GM23338 (cell line): ENCODE measurements around the gene TXN. TPM values are rescaled to one million over a fixed set of nuclear protein-coding genes. Genes with fewer than 3 reads are reported as not detected.

ENCODE experiments used
- ATAC-seq: fragments of 200-7000 bp; cut with Tn5 transposase; 3 replicates; pipeline ENCODE4 v1.9.1; 2020
- DNase-seq: peaks from one replicate; pipeline ENCODE4 v3.0.0-alpha.2; 2015; ENCODE audit warnings: low spot score
- H2AFZ ChIP-seq: fragments of 200-600 bp; sonication (generic); 2 replicates; pipeline ENCODE4 v1.8.0; 2016; ENCODE audit warnings: antibody characterized with exemption, mild to moderate bottlenecking, moderate library complexity
- H3F3A ChIP-seq: fragments of 200-600 bp; sonication (generic); replicated peaks from 2 replicates; pipeline ENCODE4 v1.8.0; 2017; ENCODE audit warnings: antibody characterized with exemption, mixed run types, low read depth
- H3K27ac ChIP-seq: fragments of 200-600 bp; sonication (generic); 2 replicates; pipeline ENCODE4 v1.6.1; 2016; ENCODE audit warnings: low read depth
- H3K27me3 ChIP-seq: fragments of 200-600 bp; sonication (generic); 2 replicates; pipeline ENCODE4 v1.8.0; 2016; ENCODE audit warnings: mild to moderate bottlenecking, mixed run types, moderate library complexity; ENCODE audit not compliant: insufficient read depth
- H3K36me3 ChIP-seq: fragments of 200-600 bp; sonication (generic); 2 replicates; pipeline ENCODE4 v1.8.0; 2016; ENCODE audit warnings: mild to moderate bottlenecking; ENCODE audit not compliant: insufficient read depth
- H3K4me1 ChIP-seq: fragments of 200-600 bp; sonication (generic); 2 replicates; pipeline ENCODE4 v1.8.0; 2016; ENCODE audit warnings: mild to moderate bottlenecking, moderate library complexity; ENCODE audit not compliant: insufficient read depth
- H3K4me2 ChIP-seq: fragments of 200-600 bp; sonication (generic); 2 replicates; pipeline ENCODE4 v1.7.1; 2017; ENCODE audit warnings: mixed run types
- H3K4me3 ChIP-seq: fragments of 200-600 bp; sonication (generic); 2 replicates; pipeline ENCODE4 v1.6.1; 2016; ENCODE audit warnings: mixed run types
- H3K79me2 ChIP-seq: fragments of 200-600 bp; sonication (generic); replicated peaks from 2 replicates; pipeline ENCODE4 v1.8.0; 2017; ENCODE audit warnings: mild to moderate bottlenecking; ENCODE audit not compliant: insufficient read depth
- H3K9me2 ChIP-seq: fragments of 200-600 bp; sonication (generic); 2 replicates; pipeline ENCODE4 v1.8.0; 2017; ENCODE audit not compliant: insufficient read depth
- H4K20me1 ChIP-seq: fragments of 200-600 bp; sonication (generic); replicated peaks from 2 replicates; pipeline ENCODE4 v1.8.0; 2017; ENCODE audit warnings: mild to moderate bottlenecking; ENCODE audit not compliant: insufficient read depth
- H3K27ac Mint-ChIP-seq: 2 replicates; pipeline ENCODE4 v1.8.0; 2020; ENCODE audit warnings: inconsistent platforms, mild to moderate bottlenecking, moderate library complexity, mixed read lengths
- H3K27me3 Mint-ChIP-seq: 3 replicates; pipeline ENCODE4 v1.8.0; 2022; ENCODE audit warnings: low read depth, mild to moderate bottlenecking, moderate library complexity, mixed read lengths, inconsistent platforms; ENCODE audit not compliant: insufficient read depth, poor library complexity
- H3K36me3 Mint-ChIP-seq: 3 replicates; pipeline ENCODE4 v1.8.0; 2021; ENCODE audit warnings: low read depth, mild to moderate bottlenecking, inconsistent platforms, moderate library complexity, mixed read lengths
- H3K4me1 Mint-ChIP-seq: 3 replicates; pipeline ENCODE4 v1.8.0; 2020; ENCODE audit warnings: mild to moderate bottlenecking, inconsistent platforms, mixed read lengths
- H3K4me3 Mint-ChIP-seq: 3 replicates; pipeline ENCODE4 v1.8.0; 2021; ENCODE audit warnings: moderate library complexity, mild to moderate bottlenecking, inconsistent platforms, mixed read lengths
- H3K9me3 Mint-ChIP-seq: 3 replicates; pipeline ENCODE4 v1.8.0; 2020; ENCODE audit warnings: moderate library complexity, mild to moderate bottlenecking, inconsistent platforms, mixed read lengths
- CREB1 ChIP-seq: fragments of 250-450 bp; sonication (Bioruptor Pico); IDR thresholded peaks from 2 replicates; pipeline ENCODE4 v1.5.0; 2020; ENCODE audit warnings: low read depth, mild to moderate bottlenecking, moderate library complexity
- EZH2 ChIP-seq: fragments of 200-600 bp; sonication (generic); IDR thresholded peaks from one replicate; pipeline ENCODE4 v1.8.0; 2017; ENCODE audit warnings: antibody characterized with exemption, mild to moderate bottlenecking, low read depth; ENCODE audit not compliant: unreplicated experiment
- JUNB ChIP-seq: IDR thresholded peaks from one replicate; pipeline ENCODE4 v1.6.1; 2016; ENCODE audit warnings: antibody characterized with exemption; ENCODE audit not compliant: unreplicated experiment
- NANOG ChIP-seq: IDR thresholded peaks from 2 replicates; pipeline ENCODE4 v1.6.1; 2016; ENCODE audit warnings: antibody characterized with exemption, borderline replicate concordance
- STAT1 ChIP-seq: IDR thresholded peaks from one replicate; pipeline ENCODE4 v1.6.1; 2016; ENCODE audit warnings: antibody characterized with exemption; ENCODE audit not compliant: unreplicated experiment
- ZNF114 ChIP-seq: fragments of 250-450 bp; sonication (Bioruptor Pico); IDR thresholded peaks from 2 replicates; pipeline ENCODE4 v1.5.0; 2020; ENCODE audit warnings: mild to moderate bottlenecking, moderate library complexity
- polyA plus RNA-seq: library from polyadenylated mRNA; unstranded; fragments of >200 nt; fragmentation: Nextera tagmentation; extraction: Ambion mirVana; gene quantifications from 2 replicates; pipeline ENCODE4 v1.2.1, GENCODE V29; 2016
- total RNA-seq: library from RNA; depleted of rRNA; stranded (reverse); fragments of >200 nt; shearing (Covaris generic); gene quantifications from 2 replicates; pipeline ENCODE4 v1.2.3, GENCODE V29; 2014
- TF ChIP-seq, protein P1 (sequence below): IDR thresholded peaks from one replicate; pipeline ENCODE4 v1.6.1; 2018; ENCODE audit warnings: antibody characterized with exemption; ENCODE audit not compliant: unreplicated experiment
- TF ChIP-seq, protein P2 (sequence below), 2 experiments: fragments of 200-600 bp in 1 of 2; sonication (generic) in 1 of 2; conservative IDR thresholded peaks; 2 replicates each; pipeline versions ENCODE4 v1.5.1 to v1.6.1; 2016 to 2017; ENCODE audit warnings: antibody characterized with exemption in 2 of 2, low read depth in 2 of 2, mild to moderate bottlenecking in 2 of 2, moderate library complexity in 1 of 2
- TF ChIP-seq, protein P3 (sequence below): IDR thresholded peaks from 2 replicates; pipeline ENCODE4 v1.6.1; 2016; ENCODE audit warnings: antibody characterized with exemption
- TF ChIP-seq, protein P4 (sequence below): fragments of 250-450 bp; sonication (Bioruptor Pico); IDR thresholded peaks from 2 replicates; pipeline ENCODE4 v1.5.0; 2020; ENCODE audit warnings: mild to moderate bottlenecking, moderate library complexity

TXN gene
- total and polyA plus RNA-seq, 2 experiments from 2014 or later = 177 to 1,031 TPM

DNA sequence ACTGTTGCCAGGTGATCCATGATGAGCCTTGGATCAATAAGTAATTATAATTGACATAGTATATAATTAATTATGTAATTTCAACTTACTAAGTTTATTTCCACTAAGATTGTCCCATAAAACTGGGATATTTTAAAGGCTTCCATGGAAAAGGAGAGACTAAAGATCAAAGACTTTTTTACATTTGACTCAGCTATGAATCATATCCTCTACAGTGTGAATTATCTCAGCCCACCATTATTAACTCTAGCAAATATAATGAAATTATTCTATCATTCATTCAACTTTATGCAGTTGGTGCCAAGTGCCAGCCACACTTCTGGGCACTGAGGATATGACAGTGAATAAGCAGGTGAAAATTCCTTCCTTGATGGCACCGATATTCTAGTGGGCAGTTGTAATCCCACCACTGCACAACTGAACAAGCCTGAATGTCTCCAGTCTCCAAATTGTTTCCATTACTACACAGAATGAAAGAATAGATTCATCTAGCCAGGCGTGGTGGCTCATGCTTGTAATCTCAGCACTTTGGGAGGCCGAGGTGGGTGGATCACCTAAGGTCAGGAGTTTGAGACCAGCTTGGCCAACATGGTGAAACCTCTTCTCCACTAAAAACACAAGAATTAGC is 21.9 kb upstream of the TXN start (continued):
- TF ChIP-seq, protein P1, sequence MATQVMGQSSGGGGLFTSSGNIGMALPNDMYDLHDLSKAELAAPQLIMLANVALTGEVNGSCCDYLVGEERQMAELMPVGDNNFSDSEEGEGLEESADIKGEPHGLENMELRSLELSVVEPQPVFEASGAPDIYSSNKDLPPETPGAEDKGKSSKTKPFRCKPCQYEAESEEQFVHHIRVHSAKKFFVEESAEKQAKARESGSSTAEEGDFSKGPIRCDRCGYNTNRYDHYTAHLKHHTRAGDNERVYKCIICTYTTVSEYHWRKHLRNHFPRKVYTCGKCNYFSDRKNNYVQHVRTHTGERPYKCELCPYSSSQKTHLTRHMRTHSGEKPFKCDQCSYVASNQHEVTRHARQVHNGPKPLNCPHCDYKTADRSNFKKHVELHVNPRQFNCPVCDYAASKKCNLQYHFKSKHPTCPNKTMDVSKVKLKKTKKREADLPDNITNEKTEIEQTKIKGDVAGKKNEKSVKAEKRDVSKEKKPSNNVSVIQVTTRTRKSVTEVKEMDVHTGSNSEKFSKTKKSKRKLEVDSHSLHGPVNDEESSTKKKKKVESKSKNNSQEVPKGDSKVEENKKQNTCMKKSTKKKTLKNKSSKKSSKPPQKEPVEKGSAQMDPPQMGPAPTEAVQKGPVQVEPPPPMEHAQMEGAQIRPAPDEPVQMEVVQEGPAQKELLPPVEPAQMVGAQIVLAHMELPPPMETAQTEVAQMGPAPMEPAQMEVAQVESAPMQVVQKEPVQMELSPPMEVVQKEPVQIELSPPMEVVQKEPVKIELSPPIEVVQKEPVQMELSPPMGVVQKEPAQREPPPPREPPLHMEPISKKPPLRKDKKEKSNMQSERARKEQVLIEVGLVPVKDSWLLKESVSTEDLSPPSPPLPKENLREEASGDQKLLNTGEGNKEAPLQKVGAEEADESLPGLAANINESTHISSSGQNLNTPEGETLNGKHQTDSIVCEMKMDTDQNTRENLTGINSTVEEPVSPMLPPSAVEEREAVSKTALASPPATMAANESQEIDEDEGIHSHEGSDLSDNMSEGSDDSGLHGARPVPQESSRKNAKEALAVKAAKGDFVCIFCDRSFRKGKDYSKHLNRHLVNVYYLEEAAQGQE = no peak
- TF ChIP-seq, protein P2, sequence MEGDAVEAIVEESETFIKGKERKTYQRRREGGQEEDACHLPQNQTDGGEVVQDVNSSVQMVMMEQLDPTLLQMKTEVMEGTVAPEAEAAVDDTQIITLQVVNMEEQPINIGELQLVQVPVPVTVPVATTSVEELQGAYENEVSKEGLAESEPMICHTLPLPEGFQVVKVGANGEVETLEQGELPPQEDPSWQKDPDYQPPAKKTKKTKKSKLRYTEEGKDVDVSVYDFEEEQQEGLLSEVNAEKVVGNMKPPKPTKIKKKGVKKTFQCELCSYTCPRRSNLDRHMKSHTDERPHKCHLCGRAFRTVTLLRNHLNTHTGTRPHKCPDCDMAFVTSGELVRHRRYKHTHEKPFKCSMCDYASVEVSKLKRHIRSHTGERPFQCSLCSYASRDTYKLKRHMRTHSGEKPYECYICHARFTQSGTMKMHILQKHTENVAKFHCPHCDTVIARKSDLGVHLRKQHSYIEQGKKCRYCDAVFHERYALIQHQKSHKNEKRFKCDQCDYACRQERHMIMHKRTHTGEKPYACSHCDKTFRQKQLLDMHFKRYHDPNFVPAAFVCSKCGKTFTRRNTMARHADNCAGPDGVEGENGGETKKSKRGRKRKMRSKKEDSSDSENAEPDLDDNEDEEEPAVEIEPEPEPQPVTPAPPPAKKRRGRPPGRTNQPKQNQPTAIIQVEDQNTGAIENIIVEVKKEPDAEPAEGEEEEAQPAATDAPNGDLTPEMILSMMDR (conservative IDR thresholded peaks at IDR 0.05; ENCODE audit: low read depth in 2 of 2) = no peak
- TF ChIP-seq JUNB (no peak), CREB1 (no peak), STAT1 (no peak), EZH2 (no peak), ZNF114 (CRISPR knock-in tag) (no peak)
- TF ChIP-seq, protein P3, sequence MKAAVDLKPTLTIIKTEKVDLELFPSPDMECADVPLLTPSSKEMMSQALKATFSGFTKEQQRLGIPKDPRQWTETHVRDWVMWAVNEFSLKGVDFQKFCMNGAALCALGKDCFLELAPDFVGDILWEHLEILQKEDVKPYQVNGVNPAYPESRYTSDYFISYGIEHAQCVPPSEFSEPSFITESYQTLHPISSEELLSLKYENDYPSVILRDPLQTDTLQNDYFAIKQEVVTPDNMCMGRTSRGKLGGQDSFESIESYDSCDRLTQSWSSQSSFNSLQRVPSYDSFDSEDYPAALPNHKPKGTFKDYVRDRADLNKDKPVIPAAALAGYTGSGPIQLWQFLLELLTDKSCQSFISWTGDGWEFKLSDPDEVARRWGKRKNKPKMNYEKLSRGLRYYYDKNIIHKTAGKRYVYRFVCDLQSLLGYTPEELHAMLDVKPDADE = no peak

DNA sequence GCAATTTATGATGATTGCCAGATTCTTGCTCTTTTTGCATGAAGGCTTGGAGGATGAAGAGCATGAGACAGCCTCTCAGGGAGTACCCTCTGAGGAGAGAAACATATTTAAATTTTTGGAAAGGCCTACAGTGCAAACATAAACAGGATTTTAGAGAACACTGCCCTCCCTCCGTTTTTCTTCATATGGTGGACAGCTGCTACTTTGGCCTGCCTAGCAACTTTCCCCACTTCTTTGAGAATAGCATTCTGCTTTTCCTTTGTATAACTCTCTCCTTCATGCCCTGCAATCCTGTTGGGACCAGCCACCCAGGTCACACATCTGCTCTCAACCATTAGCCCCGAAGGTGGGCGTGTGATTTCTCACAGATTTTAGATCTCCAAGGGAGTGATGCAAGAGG is 20.5 kb upstream of the TXN start:
- no peak overlapping the region for H3K4me2 ChIP-seq
- H3K36me3 Mint-ChIP-seq = no peaks in the 10 kb centered on the region
- H2AFZ ChIP-seq = no peak overlapping the region; the same call in 1 of the 2 replicates
- H3K79me2 ChIP-seq = no peaks in the 10 kb centered on the region
- H3K27me3 ChIP-seq = no peaks in the 10 kb centered on the region
- no peak overlapping the region for H3K4me3 ChIP-seq
- no peak overlapping the region for H3K27ac ChIP-seq
- H3K27me3 Mint-ChIP-seq = no peaks in the 10 kb centered on the region
- H3K36me3 ChIP-seq = no peaks in the 10 kb centered on the region
- no peaks in the 10 kb centered on the region for H3K4me1 Mint-ChIP-seq
- H3F3A ChIP-seq = no peaks in the 10 kb centered on the region
- H3K4me3 Mint-ChIP-seq = no peak overlapping the region
- H3K9me3 Mint-ChIP-seq = no peaks in the 10 kb centered on the region
- ATAC-seq (no peak), DNase-seq (no peak)
- H3K9me2 ChIP-seq = no peaks in the 10 kb centered on the region
- H4K20me1 ChIP-seq = no peaks in the 10 kb centered on the region
- H3K27ac Mint-ChIP-seq = peak overlapping the region; percentile 26; the same call in 1 of the 2 replicates
- H3K4me1 ChIP-seq = no peaks in the 10 kb centered on the region
- TF ChIP-seq NANOG (no peak), CREB1 (no peak)
- TF ChIP-seq, protein P4, sequence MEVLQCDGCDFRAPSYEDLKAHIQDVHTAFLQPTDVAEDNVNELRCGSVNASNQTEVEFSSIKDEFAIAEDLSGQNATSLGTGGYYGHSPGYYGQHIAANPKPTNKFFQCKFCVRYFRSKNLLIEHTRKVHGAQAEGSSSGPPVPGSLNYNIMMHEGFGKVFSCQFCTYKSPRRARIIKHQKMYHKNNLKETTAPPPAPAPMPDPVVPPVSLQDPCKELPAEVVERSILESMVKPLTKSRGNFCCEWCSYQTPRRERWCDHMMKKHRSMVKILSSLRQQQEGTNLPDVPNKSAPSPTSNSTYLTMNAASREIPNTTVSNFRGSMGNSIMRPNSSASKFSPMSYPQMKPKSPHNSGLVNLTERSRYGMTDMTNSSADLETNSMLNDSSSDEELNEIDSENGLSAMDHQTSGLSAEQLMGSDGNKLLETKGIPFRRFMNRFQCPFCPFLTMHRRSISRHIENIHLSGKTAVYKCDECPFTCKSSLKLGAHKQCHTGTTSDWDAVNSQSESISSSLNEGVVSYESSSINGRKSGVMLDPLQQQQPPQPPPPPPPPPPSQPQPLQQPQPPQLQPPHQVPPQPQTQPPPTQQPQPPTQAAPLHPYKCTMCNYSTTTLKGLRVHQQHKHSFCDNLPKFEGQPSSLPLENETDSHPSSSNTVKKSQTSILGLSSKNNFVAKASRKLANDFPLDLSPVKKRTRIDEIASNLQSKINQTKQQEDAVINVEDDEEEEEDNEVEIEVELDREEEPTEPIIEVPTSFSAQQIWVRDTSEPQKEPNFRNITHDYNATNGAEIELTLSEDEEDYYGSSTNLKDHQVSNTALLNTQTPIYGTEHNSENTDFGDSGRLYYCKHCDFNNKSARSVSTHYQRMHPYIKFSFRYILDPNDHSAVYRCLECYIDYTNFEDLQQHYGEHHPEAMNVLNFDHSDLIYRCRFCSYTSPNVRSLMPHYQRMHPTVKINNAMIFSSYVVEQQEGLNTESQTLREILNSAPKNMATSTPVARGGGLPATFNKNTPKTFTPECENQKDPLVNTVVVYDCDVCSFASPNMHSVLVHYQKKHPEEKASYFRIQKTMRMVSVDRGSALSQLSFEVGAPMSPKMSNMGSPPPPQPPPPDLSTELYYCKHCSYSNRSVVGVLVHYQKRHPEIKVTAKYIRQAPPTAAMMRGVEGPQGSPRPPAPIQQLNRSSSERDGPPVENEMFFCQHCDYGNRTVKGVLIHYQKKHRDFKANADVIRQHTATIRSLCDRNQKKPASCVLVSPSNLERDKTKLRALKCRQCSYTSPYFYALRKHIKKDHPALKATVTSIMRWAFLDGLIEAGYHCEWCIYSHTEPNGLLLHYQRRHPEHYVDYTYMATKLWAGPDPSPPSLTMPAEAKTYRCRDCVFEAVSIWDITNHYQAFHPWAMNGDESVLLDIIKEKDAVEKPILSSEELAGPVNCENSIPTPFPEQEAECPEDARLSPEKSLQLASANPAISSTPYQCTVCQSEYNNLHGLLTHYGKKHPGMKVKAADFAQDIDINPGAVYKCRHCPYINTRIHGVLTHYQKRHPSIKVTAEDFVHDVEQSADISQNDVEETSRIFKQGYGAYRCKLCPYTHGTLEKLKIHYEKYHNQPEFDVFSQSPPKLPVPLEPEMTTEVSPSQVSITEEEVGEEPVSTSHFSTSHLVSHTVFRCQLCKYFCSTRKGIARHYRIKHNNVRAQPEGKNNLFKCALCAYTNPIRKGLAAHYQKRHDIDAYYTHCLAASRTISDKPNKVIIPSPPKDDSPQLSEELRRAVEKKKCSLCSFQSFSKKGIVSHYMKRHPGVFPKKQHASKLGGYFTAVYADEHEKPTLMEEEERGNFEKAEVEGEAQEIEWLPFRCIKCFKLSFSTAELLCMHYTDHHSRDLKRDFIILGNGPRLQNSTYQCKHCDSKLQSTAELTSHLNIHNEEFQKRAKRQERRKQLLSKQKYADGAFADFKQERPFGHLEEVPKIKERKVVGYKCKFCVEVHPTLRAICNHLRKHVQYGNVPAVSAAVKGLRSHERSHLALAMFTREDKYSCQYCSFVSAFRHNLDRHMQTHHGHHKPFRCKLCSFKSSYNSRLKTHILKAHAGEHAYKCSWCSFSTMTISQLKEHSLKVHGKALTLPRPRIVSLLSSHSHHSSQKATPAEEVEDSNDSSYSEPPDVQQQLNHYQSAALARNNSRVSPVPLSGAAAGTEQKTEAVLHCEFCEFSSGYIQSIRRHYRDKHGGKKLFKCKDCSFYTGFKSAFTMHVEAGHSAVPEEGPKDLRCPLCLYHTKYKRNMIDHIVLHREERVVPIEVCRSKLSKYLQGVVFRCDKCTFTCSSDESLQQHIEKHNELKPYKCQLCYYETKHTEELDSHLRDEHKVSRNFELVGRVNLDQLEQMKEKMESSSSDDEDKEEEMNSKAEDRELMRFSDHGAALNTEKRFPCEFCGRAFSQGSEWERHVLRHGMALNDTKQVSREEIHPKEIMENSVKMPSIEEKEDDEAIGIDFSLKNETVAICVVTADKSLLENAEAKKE (CRISPR knock-in tag) = no peak
